OCI-M1 (cell line): ENCODE results near the gene ANKRD49.

ENCODE experiments used
- DNase-seq: peaks from one replicate; lab custom pipeline; 2025; lab: John Stamatoyannopoulos, UW

ANKRD49 gene

GRCh38 chr11:94544646-94545263, 51.0 kb downstream of the ANKRD49 start:
- DNase-seq, result no peak

DNA sequence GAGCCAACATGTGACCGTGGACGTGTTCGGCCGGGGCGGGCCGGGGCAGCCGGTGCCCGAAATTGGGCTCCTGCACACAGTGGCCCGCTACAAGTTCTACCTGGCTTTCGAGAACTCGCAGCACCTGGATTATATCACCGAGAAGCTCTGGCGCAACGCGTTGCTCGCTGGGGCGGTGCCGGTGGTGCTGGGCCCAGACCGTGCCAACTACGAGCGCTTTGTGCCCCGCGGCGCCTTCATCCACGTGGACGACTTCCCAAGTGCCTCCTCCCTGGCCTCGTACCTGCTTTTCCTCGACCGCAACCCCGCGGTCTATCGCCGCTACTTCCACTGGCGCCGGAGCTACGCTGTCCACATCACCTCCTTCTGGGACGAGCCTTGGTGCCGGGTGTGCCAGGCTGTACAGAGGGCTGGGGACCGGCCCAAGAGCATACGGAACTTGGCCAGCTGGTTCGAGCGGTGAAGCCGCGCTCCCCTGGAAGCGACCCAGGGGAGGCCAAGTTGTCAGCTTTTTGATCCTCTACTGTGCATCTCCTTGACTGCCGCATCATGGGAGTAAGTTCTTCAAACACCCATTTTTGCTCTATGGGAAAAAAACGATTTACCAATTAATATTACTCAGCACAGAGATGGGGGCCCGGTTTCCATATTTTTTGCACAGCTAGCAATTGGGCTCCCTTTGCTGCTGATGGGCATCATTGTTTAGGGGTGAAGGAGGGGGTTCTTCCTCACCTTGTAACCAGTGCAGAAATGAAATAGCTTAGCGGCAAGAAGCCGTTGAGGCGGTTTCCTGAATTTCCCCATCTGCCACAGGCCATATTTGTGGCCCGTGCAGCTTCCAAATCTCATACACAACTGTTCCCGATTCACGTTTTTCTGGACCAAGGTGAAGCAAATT, 51.7 kb downstream of the ANKRD49 start:
- DNase-seq, result no peak

GRCh38 chr11:94546162-94546470, 52.3 kb downstream of the ANKRD49 start:
- DNase-seq, result no peak

DNA sequence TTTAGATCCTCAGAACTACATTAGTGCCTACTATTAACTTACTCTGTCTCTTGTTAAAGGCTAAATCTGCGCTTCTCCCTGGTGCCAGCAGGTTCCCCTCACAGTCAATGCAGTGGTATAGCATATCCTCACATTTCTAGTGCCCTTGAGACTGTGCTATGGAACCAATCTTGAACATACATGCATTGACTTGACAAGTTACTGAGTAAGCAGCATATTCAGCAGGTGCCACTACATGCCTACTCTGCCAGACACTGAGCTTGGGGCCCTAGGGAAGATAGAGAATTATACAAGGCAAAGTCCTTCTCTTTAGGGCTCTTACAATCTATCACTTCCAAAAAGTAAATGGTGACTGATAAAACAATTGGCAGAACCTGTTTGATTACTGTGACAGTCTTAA, 53.1 kb downstream of the ANKRD49 start:
- no peak for DNase-seq

- no peak for DNase-seq
Observed at GRCh38 chr11:94549146-94549545, 55.4 kb downstream of the ANKRD49 start.
